ENCODE results near the gene DMPK.
"Not testable (repeated sequence)": the region's sequence is repeated elsewhere in the genome, so short reads cannot be mapped to it uniquely, and the experiment has no call there.

The DMPK gene

GRCh38 chr19:45733160-45733810 lies 49.0 kb downstream of the DMPK start, which contains the start of gene MEIOSIN:
Gene MEIOSIN (plus strand): TSS chr19:45733439. CDS start chr19:45735377, 1,938 bp downstream.
- DNase-seq = no peak

- DNase-seq = peak; percentile 99
Measured at GRCh38 chr19:45730368-45731288, 51.7 kb downstream of the DMPK start, which contains the start of gene FBXO46. Gene FBXO46 (minus strand): TSS chr19:45730896. CDS start chr19:45713495, 17,401 bp downstream.

- no peak for DNase-seq
Measured at GRCh38 chr19:45729800-45730290, 52.4 kb downstream of the DMPK start.

- DNase-seq = not testable (repeated sequence)
Measured at GRCh38 chr19:45728683-45729082, 53.6 kb downstream of the DMPK start.

- DNase-seq = not testable (repeated sequence)
Measured at GRCh38 chr19:45720065-45720464, 62.2 kb downstream of the DMPK start.
